Ascending aorta (tissue), 2 donors: Measurements from ENCODE around the gene CCDC170. TPM values are rescaled to one million over a fixed set of nuclear protein-coding genes. Genes with fewer than 3 reads are reported as not detected.

Source experiments
- DNase-seq, 2 donors: peaks; one replicate each; pipeline ENCODE4 v3.0.0-alpha.2; 2019; ENCODE audit warnings: low spot score in 2 of 2
- H3K27ac ChIP-seq, 2 donors: fragments of 200-600 bp; sonication (generic); one replicate each; pipeline ENCODE4 v1.5.1; 2016 to 2017; ENCODE audit warnings: mild to moderate bottlenecking in 1 of 2
- H3K27me3 ChIP-seq: fragments of 200-600 bp; sonication (generic); one replicate; pipeline ENCODE4 v1.5.1; 2017
- H3K36me3 ChIP-seq, 2 donors: fragments of 200-600 bp; sonication (generic); one replicate each; pipeline ENCODE4 v1.5.1; 2016
- H3K4me1 ChIP-seq, 2 donors: fragments of 200-600 bp; sonication (generic); one replicate each; pipeline ENCODE4 v1.5.1; 2016 to 2017; ENCODE audit warnings: mild to moderate bottlenecking in 1 of 2
- H3K4me3 ChIP-seq, 2 donors: fragments of 200-600 bp; sonication (generic); one replicate each; pipeline ENCODE4 v1.5.1; 2016 to 2017; ENCODE audit warnings: mild to moderate bottlenecking in 1 of 2
- H3K9me3 ChIP-seq, 2 donors: fragments of 200-600 bp; sonication (generic); one replicate each; pipeline ENCODE4 v1.5.1; 2016
- intact Hi-C: fragments of 100-400 bp; cut with DNase I; formaldehyde crosslinking; loops from one replicate; pipeline ENCODE4 v1.15.1; 2023
- total RNA-seq: library from RNA; depleted of rRNA; stranded (reverse); fragments of >200 nt; gene quantifications from one replicate; pipeline ENCODE4 v1.1.0, GENCODE V29; 2016
- TF ChIP-seq, protein P1 (sequence below), 3 experiments: fragments of 200-600 bp in 2 of 3; fragments of 450-650 bp in 1 of 3; sonication (generic) in 2 of 3; IDR thresholded peaks; one replicate each; pipeline ENCODE4 v1.5.1; 2016 to 2019; ENCODE audit warnings: antibody characterized with exemption in 3 of 3, mild to moderate bottlenecking in 1 of 3, moderate library complexity in 1 of 3

Gene CCDC170
- total RNA-seq, 1 donor from 2014 or later: not detected

- no peak overlapping the region for H3K4me3 ChIP-seq
- TF ChIP-seq, protein P1, sequence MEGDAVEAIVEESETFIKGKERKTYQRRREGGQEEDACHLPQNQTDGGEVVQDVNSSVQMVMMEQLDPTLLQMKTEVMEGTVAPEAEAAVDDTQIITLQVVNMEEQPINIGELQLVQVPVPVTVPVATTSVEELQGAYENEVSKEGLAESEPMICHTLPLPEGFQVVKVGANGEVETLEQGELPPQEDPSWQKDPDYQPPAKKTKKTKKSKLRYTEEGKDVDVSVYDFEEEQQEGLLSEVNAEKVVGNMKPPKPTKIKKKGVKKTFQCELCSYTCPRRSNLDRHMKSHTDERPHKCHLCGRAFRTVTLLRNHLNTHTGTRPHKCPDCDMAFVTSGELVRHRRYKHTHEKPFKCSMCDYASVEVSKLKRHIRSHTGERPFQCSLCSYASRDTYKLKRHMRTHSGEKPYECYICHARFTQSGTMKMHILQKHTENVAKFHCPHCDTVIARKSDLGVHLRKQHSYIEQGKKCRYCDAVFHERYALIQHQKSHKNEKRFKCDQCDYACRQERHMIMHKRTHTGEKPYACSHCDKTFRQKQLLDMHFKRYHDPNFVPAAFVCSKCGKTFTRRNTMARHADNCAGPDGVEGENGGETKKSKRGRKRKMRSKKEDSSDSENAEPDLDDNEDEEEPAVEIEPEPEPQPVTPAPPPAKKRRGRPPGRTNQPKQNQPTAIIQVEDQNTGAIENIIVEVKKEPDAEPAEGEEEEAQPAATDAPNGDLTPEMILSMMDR (IDR thresholded peaks at IDR 0.05): no peak
- DNase-seq: no peak
- intact Hi-C loops: no loop called here
- no peaks in the 10 kb centered on the region for H3K4me1 ChIP-seq
- H3K9me3 ChIP-seq: peaks cover 8 to 35% of the 10 kb centered on the region in 2 donors
- H3K27ac ChIP-seq: no peak overlapping the region
- H3K36me3 ChIP-seq: no peaks in the 10 kb centered on the region
- H3K27me3 ChIP-seq: no peaks in the 10 kb centered on the region
These were observed 67.4 kb downstream of the CCDC170 start for GRCh38 chr6:151561238-151561637.

- intact Hi-C loops: no loop called here
- Histone ChIP-seq H3K27ac (no peak overlapping the region), H3K4me1 (no peaks in the 10 kb centered on the region), H3K36me3 (no peaks in the 10 kb centered on the region), H3K9me3 (peaks cover 8 to 26% of the 10 kb centered on the region in 2 donors), H3K27me3 (no peaks in the 10 kb centered on the region), H3K4me3 (no peak overlapping the region)
- no peak for DNase-seq
- TF ChIP-seq, protein P1 (IDR thresholded peaks at IDR 0.05): no peak
These were observed 70.8 kb downstream of the CCDC170 start for GRCh38 chr6:151564654-151565053.

GRCh38 chr6:151565940-151566339 is 72.1 kb downstream of the CCDC170 start:
- Histone ChIP-seq H3K9me3 (peaks cover 8 to 21% of the 10 kb centered on the region in 2 donors), H3K4me3 (no peak overlapping the region), H3K27ac (no peak overlapping the region), H3K4me1 (no peaks in the 10 kb centered on the region), H3K36me3 (no peaks in the 10 kb centered on the region), H3K27me3 (no peaks in the 10 kb centered on the region)
- DNase-seq: no peak
- TF ChIP-seq, protein P1 (IDR thresholded peaks at IDR 0.05): no peak
- intact Hi-C loops: no loop called here

GRCh38 chr6:151566557-151566956 is 72.7 kb downstream of the CCDC170 start:
- Histone ChIP-seq H3K9me3 (peaks cover 4 to 15% of the 10 kb centered on the region in 2 donors), H3K27ac (no peak overlapping the region), H3K27me3 (no peaks in the 10 kb centered on the region), H3K4me3 (no peak overlapping the region), H3K4me1 (no peaks in the 10 kb centered on the region), H3K36me3 (no peaks in the 10 kb centered on the region)
- DNase-seq: no peak
- TF ChIP-seq, protein P1 (IDR thresholded peaks at IDR 0.05): no peak
- intact Hi-C loops: no loop called here

DNA sequence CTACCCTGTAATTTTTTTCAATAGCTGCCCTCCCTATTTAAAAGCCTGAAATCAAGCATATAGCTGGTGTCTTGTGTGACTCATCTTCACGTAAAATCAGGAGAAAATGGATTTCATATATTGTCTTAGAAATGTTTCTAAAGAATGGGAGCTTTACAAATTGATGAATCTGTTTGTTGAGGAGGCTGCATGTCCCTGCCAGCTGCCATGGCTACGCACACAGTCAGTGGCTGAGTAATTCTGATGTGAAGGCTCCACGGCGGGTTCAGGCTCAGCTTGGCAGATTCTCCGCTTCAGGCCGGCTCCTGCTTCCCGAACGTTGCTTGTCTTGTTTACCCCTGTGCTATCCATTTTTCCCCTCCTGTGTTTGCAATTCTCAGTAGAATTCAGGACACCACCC is 82.8 kb downstream of the CCDC170 start:
- intact Hi-C loops: no loop called here

More for the DNA sequence above, 82.8 kb downstream of the CCDC170 start:
- H3K4me3 ChIP-seq: no peak overlapping the region
- H3K4me1 ChIP-seq: no peaks in the 10 kb centered on the region
- H3K27ac ChIP-seq: no peak overlapping the region
- DNase-seq: no peak
- H3K9me3 ChIP-seq: no peaks in the 10 kb centered on the region
- no peaks in the 10 kb centered on the region for H3K27me3 ChIP-seq
- TF ChIP-seq, protein P1 (IDR thresholded peaks at IDR 0.05): no peak
- H3K36me3 ChIP-seq: no peaks in the 10 kb centered on the region
